TTC549 (cell line): ENCODE results near the gene HTT.
"Not testable (repeated sequence)": the region's sequence is repeated elsewhere in the genome, so short reads cannot be mapped to it uniquely, and the experiment has no call there.

Experiments used
- FAIRE-seq: peaks from 2 replicates; lab custom pipeline; 2012; peaks lifted over from hg19 to GRCh38; lab: Jason Lieb, UNC

Gene HTT

DNA sequence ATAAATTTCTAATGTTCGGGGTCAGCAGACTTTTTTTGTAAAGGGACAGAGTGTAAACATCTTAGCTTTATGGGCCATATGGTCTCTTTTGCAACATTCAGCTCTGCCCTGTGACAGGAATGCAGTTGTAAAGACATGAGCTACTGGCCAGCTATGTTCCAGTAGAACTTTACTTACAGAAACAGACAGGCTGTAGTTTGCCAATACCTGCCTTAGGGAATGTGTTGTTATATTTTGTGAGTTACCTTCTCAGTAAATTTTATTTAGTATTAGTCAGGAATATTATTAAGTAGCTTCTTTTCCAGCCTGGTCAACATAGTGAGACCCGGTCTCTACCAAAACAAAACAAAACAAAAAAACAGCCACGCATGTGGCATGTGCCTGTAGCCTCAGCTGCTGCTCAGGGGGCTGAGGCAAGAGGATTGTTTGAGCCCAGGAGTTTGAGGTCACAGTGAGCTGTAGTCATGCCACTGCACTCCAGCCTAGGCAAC, 48.7 kb downstream of the HTT start:
- no peak for FAIRE-seq

GRCh38 chr4:3124070-3124767, 49.7 kb downstream of the HTT start:
- FAIRE-seq, result no peak

DNA sequence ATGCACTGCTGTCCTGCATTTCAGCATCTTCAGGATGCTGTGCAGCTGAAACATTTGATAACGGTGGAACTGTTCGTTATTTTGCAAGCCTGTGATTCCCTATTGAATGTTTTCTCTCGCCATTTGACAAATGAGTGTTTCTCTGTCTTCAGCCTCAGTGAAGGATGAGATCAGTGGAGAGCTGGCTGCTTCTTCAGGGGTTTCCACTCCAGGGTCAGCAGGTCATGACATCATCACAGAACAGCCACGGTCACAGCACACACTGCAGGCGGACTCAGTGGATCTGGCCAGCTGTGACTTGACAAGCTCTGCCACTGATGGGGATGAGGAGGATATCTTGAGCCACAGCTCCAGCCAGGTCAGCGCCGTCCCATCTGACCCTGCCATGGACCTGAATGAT, 52.6 kb downstream of the HTT start:
- FAIRE-seq, result no peak

- no peak for FAIRE-seq
Measured at GRCh38 chr4:3128058-3128457, 53.6 kb downstream of the HTT start.

- no peak for FAIRE-seq
Measured at GRCh38 chr4:3128976-3129375, 54.5 kb downstream of the HTT start.

DNA sequence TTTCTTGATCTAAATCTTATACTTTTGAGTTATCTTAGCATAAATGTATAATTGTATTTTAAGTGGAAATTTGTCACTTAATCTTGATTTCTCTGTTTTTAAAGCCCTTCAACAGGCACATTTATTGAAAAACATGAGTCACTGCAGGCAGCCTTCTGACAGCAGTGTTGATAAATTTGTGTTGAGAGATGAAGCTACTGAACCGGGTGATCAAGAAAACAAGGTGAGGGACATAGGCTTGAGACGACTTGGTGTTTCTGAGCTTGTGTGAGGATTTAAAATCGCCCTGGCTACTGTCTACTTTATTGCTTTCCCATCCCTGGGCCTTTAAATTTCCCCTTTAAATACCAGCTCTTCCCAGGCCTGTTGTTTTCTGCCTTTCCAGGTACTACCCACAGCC, 55.7 kb downstream of the HTT start:
- no peak for FAIRE-seq

GRCh38 chr4:3130826-3131225, 56.3 kb downstream of the HTT start:
- FAIRE-seq, result no peak

DNA sequence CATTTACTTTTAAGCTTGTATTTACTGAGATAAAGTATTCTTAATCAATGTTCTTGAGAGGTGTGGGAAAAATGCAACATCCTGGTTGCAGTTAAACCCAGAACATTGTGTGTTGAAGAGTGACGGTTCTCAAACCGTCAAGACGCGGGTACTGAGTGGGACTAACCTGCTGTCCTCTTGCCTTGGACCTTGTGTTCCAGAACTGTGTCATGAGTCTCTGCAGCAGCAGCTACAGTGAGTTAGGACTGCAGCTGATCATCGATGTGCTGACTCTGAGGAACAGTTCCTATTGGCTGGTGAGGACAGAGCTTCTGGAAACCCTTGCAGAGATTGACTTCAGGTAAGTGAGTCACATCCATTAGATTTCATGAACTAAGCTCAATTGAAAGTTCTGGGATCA, 59.7 kb downstream of the HTT start:
- no peak for FAIRE-seq

DNA sequence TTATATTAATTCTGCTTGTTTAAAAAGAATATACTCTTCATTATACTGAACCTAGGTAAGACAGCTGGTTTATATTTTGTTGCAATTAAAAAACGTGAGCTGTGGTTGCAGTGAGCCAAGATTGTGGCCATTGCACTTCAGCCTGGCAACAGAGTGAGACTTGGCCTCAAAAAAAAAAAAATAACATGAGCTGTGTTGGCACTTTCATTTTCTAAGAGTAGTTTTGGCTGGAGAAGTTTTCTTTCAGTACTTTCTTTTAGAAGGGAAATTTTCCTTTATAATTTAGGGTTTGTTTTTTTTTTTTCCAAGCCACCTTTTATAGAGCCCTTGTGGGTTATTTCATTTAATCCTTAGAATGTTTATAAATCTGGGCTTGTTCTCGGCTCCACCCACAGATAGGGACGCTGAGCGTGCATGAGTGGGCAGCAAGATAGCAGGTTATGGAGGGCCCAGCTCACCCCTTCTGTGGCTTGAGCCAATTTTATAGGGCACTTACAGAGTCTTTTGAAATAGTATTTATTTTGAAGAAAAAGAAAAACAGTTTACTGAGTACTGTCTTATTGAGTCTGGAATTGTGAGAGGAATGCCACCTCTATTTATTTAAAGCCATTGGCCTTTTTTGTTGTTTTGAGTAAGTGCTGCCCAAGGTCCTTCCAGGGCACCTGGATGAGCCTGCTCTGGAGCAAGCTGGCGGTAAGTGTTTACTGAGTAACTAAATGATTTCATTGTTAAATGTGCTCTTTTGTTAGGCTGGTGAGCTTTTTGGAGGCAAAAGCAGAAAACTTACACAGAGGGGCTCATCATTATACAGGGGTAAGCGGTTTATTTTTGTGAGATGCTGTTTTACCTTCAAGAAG, 60.9 kb downstream of the HTT start:
- FAIRE-seq, result no peak

DNA sequence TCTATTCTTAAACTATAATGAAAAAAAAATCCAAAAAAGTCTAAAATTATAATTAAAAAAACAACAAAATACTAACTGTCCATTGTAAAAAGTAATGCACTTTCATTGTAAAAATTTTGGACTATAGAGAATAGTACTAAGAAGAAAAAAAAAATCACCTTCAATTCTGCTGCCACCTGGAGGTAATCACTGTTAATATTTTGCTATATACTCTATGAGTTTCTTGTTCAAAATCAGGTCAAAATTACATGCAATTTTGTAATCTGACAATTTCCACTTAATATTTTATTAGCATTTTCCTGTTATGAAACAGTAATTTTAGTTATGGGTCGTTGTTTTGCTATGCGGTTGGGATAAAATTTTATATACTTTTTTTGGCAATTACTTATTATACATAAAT, 62.0 kb downstream of the HTT start:
- FAIRE-seq, result peak; percentile 40

DNA sequence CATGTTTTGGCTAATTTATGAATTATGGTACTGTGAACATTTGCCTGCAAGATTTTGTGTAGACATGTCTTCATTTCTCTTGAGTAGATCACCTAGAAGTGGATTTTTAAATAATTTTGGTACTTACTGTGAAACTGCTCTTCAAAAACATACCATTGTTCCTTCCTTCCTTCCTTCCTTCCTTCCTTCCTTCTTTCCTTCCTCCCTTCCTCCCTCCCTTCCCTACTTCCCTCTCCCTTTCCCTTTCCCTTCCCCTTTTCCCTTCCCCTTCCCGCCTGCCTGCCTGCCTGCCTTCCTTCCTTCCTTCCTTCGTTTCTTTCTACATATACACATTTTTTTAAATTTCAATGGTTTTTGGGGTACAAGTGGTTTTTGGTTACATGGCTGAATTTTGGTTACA, 63.4 kb downstream of the HTT start:
- FAIRE-seq, result no peak

- FAIRE-seq, result no peak
Measured at GRCh38 chr4:3145234-3145924, 70.9 kb downstream of the HTT start.

GRCh38 chr4:3148926-3149325, 74.4 kb downstream of the HTT start:
- FAIRE-seq, result no peak

DNA sequence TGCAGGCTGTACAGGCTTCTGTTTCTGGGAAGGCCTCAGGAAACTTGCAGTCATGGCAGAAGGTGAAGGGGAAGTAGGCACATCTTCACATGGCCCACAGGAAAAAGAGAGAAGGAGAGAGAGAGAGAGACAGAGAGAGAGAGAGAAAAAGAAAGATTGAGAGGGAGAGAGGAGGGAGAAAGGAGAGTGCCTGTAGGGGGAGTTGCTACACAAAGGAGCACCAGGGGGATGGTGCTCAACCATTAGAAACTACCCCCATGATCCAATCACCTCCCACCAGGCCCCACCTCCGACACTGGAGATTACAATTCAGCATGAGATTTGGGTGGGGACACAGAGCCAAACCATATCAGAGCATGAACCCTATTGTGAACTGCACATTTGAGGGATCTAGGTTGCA, 76.8 kb downstream of the HTT start:
- not testable (repeated sequence) for FAIRE-seq

DNA sequence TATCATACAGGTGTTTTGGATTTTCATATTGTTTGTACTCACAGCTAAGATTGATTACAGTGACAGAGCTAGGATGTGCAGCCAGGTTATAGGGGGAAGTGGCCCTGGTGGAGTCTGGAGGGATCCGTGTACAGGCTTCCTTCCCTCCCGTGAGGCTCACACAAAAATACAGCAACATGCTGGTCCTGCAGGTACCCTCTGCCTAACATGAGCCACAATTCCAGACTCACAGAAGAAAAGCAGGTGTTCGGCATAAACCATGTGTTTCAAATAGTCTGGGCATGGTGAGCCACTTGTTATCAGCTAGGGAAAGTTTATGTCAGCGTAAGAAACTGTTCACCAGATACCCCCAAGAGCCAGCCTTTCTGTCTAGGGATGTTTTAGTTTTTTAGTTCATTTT, 82.9 kb downstream of the HTT start:
- FAIRE-seq, result no peak

DNA sequence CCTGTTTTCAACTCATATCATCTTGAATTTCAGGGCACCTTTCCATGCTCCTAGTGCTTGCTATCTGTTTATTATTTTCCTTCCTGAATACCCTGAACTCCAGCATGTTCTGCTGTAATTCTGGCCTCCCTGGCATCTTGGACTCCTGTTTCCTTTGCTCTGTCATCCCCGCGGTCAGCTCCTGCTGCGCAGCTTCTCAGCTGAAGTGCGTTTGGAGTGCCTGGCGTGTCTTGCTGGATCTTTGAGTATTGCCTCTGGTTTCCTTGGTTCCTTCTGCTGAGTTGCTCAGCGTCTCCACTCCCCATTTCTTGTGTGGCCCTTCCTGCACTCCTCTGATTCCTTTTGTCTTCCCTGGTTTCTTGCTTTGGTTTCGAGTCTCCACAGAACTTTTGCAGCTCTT, 84.4 kb downstream of the HTT start:
- FAIRE-seq, result no peak

GRCh38 chr4:3160438-3160837, 86.0 kb downstream of the HTT start:
- FAIRE-seq, result no peak

- FAIRE-seq, result not testable (repeated sequence)
Measured at GRCh38 chr4:3161044-3161443, 86.6 kb downstream of the HTT start.

GRCh38 chr4:3166434-3166833, 92.0 kb downstream of the HTT start:
- not testable (repeated sequence) for FAIRE-seq

DNA sequence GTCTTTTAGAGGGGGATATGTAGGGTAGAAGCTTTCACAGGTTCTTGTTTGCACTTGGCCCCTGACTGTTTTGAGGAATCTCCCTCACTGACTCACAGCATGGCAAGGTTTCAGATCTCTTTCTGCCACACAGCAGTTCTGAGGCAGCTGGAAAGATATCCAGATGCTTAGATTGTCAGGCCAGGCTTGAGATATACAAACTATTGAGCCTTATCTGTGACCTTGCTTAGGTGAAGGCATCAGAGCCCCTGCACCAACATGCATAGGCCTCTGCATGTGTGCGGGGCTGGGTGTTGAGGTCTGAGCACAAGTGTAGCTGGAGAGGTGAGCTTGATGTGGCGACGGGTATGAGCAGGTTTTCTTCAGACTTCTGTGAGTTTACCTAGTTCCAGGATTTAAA, 93.5 kb downstream of the HTT start:
- FAIRE-seq, result no peak

DNA sequence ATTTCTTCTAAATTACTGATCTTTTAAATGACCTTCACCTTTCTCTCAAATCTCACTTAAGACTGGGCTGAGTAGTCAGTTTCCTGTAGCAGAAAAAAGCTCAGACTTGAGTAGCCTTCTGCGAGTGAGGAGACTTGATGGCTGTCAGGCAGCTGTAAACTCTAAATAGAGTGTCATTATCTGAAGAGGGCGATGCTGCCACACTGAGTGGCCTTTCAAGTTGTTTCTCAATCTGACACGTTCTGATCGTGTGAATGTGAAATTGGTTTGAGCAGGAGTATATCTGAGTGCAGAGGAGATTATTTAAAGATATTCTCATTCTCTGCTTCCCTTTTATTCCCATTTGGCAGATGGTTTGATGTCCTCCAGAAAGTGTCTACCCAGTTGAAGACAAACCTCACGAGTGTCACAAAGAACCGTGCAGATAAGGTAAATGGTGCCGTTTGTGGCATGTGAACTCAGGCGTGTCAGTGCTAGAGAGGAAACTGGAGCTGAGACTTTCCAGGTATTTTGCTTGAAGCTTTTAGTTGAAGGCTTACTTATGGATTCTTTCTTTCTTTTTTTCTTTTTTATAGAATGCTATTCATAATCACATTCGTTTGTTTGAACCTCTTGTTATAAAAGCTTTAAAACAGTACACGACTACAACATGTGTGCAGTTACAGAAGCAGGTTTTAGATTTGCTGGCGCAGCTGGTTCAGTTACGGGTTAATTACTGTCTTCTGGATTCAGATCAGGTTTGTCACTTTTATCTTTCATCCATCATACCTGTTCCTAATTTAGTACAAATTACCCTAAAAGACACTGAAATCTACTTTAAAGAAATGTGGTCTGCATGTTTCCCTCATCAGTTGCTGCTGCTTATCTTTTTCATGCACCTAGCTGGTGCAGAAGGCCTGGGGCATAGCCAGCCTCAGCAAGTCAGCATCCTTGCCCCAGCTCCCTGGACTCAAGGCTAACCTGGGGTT, 100.2 kb downstream of the HTT start:
- FAIRE-seq, result no peak
